WERI-Rb-1 (cell line): ENCODE results near the gene MTUS2.

ENCODE experiments used
- DNase-seq: peaks from one replicate; pipeline ENCODE4 v3.0.0-alpha.2; 2020
- H3K27ac ChIP-seq: fragments of 250-450 bp; sonication (Bioruptor Pico); 2 replicates; pipeline ENCODE4 v1.5.1; 2020; ENCODE audit warnings: mild to moderate bottlenecking, moderate library complexity
- H3K27me3 ChIP-seq: fragments of 250-450 bp; sonication (Bioruptor Pico); 2 replicates; pipeline ENCODE4 v1.5.1; 2021; ENCODE audit warnings: mild to moderate bottlenecking, low read depth, moderate library complexity; ENCODE audit not compliant: insufficient read depth, severe bottlenecking
- H3K36me3 ChIP-seq: fragments of 250-450 bp; sonication (Bioruptor Pico); 2 replicates; pipeline ENCODE4 v1.5.1; 2020; ENCODE audit warnings: mild to moderate bottlenecking, moderate library complexity
- H3K4me3 ChIP-seq: 2 replicates; pipeline ENCODE4 v1.5.1; 2011; ENCODE audit warnings: low read depth, mild to moderate bottlenecking, control low read depth, low read length
- H3K9me3 ChIP-seq: fragments of 250-450 bp; sonication (Bioruptor Pico); 2 replicates; pipeline ENCODE4 v1.5.1; 2021; ENCODE audit warnings: mild to moderate bottlenecking, moderate library complexity; ENCODE audit not compliant: severe bottlenecking
- TF ChIP-seq, protein P1 (sequence below): IDR thresholded peaks from 2 replicates; pipeline ENCODE4 v1.5.1; 2011; ENCODE audit warnings: low read depth, mild to moderate bottlenecking, control low read depth, inconsistent platforms, low read length

Gene MTUS2

DNA sequence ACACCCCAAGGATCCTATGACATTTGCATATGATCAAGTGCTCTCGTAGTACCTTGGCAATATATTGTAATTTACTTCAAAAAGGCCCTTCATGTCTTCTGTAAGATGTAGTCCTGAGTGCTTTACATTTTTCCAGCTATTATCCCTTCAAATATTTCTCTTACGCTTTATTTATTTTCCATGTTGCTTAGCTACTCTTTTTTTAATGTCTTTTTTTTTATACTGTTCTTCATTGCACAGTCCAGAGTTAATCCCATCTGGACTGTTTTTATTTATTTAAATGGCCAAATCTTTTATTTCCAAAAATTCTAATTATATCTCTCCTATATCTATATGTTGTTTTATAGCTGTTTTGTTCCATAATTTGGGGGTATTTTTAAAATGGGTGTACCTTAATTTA lies 404.1 kb downstream of the MTUS2 start:
- no peaks in the 10 kb centered on the region for H3K9me3 ChIP-seq
- TF ChIP-seq, protein P1, sequence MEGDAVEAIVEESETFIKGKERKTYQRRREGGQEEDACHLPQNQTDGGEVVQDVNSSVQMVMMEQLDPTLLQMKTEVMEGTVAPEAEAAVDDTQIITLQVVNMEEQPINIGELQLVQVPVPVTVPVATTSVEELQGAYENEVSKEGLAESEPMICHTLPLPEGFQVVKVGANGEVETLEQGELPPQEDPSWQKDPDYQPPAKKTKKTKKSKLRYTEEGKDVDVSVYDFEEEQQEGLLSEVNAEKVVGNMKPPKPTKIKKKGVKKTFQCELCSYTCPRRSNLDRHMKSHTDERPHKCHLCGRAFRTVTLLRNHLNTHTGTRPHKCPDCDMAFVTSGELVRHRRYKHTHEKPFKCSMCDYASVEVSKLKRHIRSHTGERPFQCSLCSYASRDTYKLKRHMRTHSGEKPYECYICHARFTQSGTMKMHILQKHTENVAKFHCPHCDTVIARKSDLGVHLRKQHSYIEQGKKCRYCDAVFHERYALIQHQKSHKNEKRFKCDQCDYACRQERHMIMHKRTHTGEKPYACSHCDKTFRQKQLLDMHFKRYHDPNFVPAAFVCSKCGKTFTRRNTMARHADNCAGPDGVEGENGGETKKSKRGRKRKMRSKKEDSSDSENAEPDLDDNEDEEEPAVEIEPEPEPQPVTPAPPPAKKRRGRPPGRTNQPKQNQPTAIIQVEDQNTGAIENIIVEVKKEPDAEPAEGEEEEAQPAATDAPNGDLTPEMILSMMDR = no peak
- H3K4me3 ChIP-seq = no peak overlapping the region
- DNase-seq = no peak
- H3K27ac ChIP-seq = no peak overlapping the region
- H3K27me3 ChIP-seq = no peaks in the 10 kb centered on the region
- no peaks in the 10 kb centered on the region for H3K36me3 ChIP-seq

DNA sequence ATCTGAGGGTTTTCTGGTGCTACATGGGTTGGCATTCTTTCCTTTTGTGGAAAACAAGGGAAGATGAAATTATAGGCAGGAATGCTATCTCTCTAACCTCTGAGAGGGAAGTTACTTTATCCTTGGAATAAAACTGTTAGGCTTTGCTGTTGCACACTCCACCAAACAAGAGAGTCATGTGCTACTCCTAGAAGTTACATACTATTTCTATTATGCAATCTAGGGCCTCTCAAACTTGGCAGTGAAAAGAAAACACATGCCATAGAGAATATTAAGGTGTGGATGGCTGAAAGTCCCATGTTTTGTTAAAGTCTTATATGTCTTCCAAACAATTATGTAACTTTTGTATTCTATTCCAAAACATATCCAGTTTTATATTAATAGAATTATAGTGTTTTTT lies 407.4 kb downstream of the MTUS2 start:
- H3K9me3 ChIP-seq = no peaks in the 10 kb centered on the region

DNA sequence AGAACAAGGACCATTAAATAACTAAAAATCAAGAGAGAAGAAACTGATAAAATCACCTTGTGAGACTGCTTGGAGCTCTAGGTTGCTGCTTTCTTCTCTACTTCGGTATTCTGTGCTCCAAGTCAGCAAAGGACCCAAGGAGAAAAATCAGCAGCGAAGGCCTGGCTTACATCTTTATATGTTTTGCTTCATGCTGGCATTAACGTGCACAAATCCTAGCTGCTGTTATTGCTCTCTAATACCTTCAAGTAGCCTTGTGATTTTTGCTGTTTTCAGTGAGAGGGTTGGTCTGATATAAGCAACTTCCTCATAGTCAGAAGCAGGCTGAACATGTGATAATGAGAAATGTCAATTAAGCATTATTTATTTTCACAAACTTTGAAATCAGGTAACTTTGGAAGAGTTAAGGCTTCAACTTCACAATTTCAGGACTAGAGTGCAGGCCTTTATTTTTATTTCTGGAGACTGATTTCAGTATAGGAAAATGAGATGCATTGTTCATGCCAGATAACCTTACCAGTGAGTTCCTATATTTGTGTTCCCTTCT lies 410.2 kb downstream of the MTUS2 start:
- TF ChIP-seq, protein P1 = no peak
- H3K27ac ChIP-seq = no peak overlapping the region
- H3K36me3 ChIP-seq = no peaks in the 10 kb centered on the region
- H3K9me3 ChIP-seq = no peaks in the 10 kb centered on the region
- DNase-seq = no peak
- no peak overlapping the region for H3K4me3 ChIP-seq
- H3K27me3 ChIP-seq = no peaks in the 10 kb centered on the region

More for the DNA sequence above, 407.4 kb downstream of the MTUS2 start:
- DNase-seq = no peak
- TF ChIP-seq, protein P1 = no peak
- Histone ChIP-seq H3K4me3 (no peak overlapping the region), H3K27me3 (no peaks in the 10 kb centered on the region), H3K36me3 (no peaks in the 10 kb centered on the region), H3K27ac (no peak overlapping the region)

DNA sequence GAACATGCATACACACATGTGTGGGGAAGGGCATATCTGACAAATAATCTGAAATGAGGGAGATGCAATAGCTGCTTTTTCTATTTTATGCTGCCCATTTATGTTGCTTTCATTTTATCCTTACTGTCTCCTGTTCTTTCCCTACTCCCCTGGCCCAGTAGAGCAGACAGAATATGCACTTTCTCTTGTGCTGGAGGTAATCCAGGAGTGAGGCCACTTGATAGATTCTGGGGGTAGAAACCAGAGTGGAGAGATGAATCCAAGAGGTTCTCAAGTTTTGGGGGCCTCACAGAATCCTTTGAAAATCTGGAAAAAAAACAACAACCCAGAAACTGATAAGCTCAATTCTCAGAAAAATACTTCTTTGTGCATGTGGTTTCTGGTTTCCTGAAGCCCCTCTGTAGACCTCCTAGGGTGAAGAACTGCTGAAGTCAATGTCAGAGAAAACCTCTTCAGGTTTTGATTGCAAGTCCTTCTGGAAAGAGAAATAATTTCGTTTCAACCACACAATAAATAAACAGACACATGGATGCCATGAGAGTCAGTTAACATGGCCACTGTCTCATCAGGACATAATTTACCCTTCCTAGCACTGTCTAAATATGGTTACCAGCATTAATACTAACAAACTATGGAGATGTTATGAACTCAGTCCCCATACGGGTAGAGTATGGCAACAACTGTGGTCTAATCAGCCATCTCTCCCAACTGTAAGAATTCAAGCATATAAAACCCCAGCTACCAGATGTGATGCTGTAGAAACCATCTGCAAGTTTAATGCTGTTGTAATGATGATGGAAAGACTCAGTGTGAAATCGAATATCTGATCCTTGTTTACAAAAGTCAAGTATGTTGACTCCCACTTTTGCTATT lies 419.8 kb downstream of the MTUS2 start:
- no peak overlapping the region for H3K4me3 ChIP-seq
- DNase-seq = no peak
- H3K9me3 ChIP-seq = no peaks in the 10 kb centered on the region
- no peak overlapping the region for H3K27ac ChIP-seq
- H3K36me3 ChIP-seq = no peaks in the 10 kb centered on the region
- TF ChIP-seq, protein P1 = no peak
- H3K27me3 ChIP-seq = peaks cover 4% of the 10 kb centered on the region

DNA sequence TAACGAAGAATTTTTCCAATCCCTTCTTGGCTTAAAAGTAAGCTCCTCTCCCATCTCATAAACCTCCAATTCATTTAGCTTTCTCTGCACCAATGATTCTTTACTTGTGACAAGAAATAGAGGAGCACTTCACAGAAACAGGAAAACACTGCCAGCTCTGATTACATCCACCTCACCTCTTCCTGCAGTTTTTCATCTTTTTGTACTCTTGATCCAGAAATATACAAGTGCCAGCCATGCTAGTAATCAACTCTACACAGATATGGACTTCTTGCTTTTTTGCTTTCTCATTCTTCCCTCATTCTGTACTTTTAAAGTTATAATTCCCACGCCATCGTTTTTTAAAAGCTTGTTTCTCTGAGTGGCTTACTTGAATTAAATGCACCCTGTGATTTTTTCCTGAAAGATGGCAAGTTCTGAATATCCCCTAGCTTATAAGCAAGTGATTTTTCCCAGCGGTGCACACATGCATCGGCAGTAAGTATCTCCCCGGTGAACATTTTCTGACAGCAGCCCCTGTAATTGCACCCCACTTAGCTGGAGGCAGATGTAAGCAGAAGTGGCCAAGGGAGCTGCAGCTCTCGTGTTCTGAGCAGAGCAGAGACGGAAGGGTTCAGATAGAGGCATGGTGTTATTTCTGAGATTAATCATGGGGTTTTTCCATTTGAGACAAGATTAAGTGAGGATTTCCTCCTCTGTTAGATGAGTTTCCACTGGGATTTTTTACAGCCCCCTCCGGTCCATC lies 434.7 kb downstream of the MTUS2 start:
- Histone ChIP-seq H3K9me3 (no peaks in the 10 kb centered on the region), H3K4me3 (no peak overlapping the region), H3K27me3 (no peaks in the 10 kb centered on the region), H3K27ac (no peak overlapping the region), H3K36me3 (no peaks in the 10 kb centered on the region)
- TF ChIP-seq, protein P1 = no peak
- DNase-seq = no peak
